Omental fat pad (tissue), 4 donors: ENCODE data around the gene OLFML1. TPM values are rescaled to one million over a fixed set of nuclear protein-coding genes. Genes with fewer than 3 reads are reported as not detected.

Experiments
- ATAC-seq: fragments of 150-250 bp; one replicate; pipeline ENCODE4 v1.9.1; 2016; ENCODE audit warnings: mild to moderate bottlenecking, moderate library complexity; ENCODE audit not compliant: low FRiP score
- DNase-seq: peaks from one replicate; pipeline ENCODE4 v3.0.0-alpha.2; 2019; ENCODE audit warnings: low spot score
- total RNA-seq, 4 donors: library from RNA; depleted of rRNA; stranded (reverse); fragments of >200 nt; gene quantifications; one replicate each; pipeline ENCODE4 v1.1.0, GENCODE V29; 2016
- TF ChIP-seq, protein P1 (sequence below), 3 donors: fragments of 450-650 bp; IDR thresholded peaks; one replicate each; pipeline ENCODE4 v1.5.1; 2016 to 2017; ENCODE audit warnings: antibody characterized with exemption in 3 of 3, mild to moderate bottlenecking in 3 of 3, moderate library complexity in 2 of 3

The OLFML1 gene
- total RNA-seq, 4 donors from 2014 or later, result 6.5 to 40.7 (median 13.4) TPM

DNA sequence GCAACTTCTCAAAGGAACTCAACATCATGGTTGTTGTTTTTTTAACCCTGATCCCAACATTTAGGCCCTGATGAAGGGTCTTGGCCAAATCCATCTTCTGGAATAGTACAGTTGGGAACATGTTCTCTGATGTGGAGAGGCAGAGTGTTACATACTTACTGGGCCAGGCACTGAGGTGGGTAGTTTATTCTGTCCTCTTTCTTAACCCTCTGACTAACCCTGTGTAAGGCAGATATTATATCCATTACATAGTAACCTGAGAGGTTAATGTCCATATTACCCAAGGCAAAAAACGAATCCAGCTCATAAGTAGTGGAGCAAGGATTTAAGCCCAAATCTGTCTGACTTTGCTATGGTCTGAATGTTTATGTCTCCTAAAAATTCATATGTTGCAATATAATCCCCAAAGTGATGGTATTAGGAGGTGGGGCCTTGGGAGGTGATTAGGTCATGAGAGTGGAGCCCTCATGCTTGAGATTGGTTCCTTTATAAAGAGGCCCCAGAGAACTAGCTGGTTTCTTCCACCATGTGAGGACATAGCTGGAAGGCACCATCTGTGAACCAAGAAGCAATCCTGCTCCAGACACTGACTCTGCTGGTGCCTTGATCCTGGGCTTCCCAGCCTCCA, 44.8 kb downstream of the OLFML1 start:
- ATAC-seq (no peak), DNase-seq (no peak)
- TF ChIP-seq, protein P1, sequence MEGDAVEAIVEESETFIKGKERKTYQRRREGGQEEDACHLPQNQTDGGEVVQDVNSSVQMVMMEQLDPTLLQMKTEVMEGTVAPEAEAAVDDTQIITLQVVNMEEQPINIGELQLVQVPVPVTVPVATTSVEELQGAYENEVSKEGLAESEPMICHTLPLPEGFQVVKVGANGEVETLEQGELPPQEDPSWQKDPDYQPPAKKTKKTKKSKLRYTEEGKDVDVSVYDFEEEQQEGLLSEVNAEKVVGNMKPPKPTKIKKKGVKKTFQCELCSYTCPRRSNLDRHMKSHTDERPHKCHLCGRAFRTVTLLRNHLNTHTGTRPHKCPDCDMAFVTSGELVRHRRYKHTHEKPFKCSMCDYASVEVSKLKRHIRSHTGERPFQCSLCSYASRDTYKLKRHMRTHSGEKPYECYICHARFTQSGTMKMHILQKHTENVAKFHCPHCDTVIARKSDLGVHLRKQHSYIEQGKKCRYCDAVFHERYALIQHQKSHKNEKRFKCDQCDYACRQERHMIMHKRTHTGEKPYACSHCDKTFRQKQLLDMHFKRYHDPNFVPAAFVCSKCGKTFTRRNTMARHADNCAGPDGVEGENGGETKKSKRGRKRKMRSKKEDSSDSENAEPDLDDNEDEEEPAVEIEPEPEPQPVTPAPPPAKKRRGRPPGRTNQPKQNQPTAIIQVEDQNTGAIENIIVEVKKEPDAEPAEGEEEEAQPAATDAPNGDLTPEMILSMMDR (IDR thresholded peaks at IDR 0.05), result no peak

DNA sequence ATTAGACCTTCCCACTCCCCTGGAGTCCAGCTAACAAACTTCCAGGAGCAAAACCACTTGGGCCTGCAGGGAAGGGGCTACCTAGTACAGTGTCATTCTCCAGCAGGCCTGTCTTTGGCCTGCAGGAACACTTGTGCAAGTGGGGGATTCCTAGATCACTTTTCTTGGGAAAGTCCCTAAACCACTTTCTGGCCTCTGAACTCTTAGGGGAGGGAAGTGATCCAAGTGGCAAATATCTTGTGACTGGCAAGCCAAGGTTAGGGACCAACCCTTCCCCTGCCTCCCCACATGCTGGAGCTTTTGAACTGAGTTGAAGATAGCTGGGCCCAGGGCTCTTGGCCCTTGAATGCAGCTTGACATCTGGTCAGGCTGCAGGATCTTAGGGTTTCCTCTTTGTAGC, 45.7 kb downstream of the OLFML1 start:
- no peak for ATAC-seq
- TF ChIP-seq, protein P1 (IDR thresholded peaks at IDR 0.05), result no peak
- no peak for DNase-seq

DNA sequence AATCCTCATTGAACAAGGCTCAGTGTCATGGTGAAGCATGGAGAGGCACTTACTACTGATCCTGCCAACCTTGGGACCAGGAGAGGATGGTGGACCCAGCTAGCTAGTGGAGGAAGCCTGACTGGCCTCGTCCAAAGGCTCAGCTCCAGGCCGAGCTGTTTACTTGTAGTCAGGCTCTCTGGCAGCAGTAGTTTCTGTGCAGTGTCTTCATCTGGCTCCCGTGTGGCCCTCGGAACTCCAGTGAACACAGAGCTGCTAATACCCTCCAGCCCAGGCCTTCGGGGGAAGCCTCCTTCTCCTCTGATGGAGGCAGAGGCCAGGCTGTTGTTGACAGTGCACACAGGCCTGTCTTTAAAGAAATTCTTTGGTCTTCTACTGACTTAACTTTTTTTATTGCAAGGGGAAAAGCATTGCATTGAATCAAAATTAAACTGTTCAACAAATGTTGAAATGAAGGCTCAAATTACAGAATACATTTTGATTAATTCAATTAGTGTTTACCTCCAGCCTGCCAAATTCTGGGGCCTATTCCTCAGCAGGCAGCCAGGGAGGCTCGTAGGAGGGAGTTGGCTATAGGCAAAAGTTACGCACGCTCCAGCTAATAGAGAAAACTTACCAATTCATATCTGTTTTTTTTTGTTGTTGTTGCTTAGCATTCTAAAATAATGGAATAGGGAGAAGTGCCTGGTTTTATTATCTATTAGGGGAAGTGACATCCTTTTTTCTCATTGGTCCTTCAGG, 47.3 kb downstream of the OLFML1 start:
- TF ChIP-seq, protein P1 (IDR thresholded peaks at IDR 0.05), result no peak
- DNase-seq (no peak), ATAC-seq (no peak)

DNA sequence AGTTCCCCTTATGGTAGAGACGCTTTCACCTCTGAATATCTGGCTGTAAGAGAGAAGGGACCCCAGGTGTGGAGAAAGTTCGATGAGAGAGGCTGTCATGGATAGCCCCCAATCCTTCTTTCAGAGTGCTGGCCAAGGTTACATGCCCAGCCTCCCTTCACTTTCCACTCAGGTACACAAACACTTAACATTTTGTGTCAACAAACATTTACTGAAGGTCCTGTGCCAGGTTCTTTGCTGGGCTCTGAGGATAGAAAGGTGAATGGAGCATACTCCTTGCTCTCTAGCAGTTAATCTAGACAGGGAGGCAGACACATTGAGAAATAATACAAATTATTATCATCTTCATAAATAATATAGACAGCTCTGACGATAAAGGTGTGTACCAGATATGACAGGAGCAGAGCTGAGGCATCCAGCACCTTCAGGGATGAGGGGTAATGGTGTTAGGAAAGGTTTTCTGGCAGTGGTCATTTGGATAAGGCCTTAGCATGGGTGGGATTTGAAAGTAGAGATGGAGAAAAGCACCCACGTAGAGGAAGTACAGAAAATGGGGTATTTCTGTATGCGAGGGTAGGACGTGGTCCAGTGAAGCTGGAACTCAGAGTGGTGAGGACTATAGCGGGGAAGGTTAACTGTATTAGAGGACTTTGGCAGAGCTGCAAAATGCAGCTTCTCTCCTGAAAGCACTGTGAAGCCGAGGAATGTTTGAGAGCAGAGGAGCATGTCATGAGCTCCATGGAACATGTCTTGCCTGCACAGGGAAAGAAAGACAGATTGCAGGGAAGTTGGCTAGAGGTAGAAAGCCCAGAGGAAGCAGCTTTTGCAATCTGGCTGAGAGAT, 48.1 kb downstream of the OLFML1 start:
- DNase-seq (no peak), ATAC-seq (peak; percentile 44)
- TF ChIP-seq, protein P1 (IDR thresholded peaks at IDR 0.05), result no peak

DNA sequence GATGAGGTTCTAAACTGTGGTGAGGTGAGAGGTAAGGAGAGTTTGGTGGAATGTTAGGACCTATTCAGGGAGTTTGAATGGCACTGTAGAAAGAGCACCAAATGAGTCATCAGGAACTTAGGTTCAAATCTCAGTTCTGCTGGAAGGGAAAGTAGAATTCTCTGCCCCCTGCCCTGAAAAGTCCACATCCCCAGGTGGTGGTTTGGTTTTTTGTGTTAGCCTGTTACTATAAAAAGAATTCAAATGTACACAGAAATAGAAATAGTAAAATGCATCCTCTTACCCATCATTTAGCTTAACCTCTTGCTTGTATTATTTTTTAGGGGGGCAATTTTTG, 48.7 kb downstream of the OLFML1 start:
- DNase-seq, result no peak
- ATAC-seq, result no peak

DNA sequence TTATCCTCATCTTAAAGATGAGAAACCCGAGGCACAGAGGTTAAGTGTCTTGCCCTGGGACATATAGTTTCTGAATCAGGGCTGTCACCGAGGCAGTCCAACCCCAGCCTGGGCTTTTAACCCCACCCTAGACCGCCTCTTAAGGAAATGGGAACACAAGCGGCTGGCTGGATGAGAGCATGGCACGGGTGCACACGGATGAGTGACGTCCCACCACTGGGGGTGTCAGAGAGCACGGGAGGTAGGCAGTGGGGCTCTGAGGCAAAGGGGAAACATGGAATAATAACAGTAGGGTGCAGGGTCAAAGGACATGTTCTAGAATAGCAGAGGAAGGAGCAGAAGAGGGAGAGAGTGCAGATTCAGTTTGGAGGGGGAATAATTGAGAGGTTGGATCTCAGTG, 50.8 kb downstream of the OLFML1 start:
- ATAC-seq (no peak), DNase-seq (no peak)
- TF ChIP-seq, protein P1 (IDR thresholded peaks at IDR 0.05), result no peak

More for the DNA sequence above, 48.7 kb downstream of the OLFML1 start:
- TF ChIP-seq, protein P1 (IDR thresholded peaks at IDR 0.05), result no peak
